Calu3 (cell line): ENCODE results near the gene THAP7. TPM values are rescaled to one million over a fixed set of nuclear protein-coding genes. Genes with fewer than 3 reads are reported as not detected.
A peak's percentile ranks its signal among the peaks of the same experiment; 100 is the strongest.

Experiments used
- BruUV-seq: library from RNA; stranded (reverse); fragments of 400-500 nt; replicated peaks from 2 replicates; lab custom pipeline; 2021; lab: Mats Ljungman, UMichigan
- CTCF ChIA-PET: fragments of 300-600 bp; sonication (Branson Sonifier 250); formaldehyde crosslinking; loops from one replicate; lab custom pipeline; 2022; ENCODE audit warnings: antibody characterized with exemption; lab: Charles Lee
- DNase-seq: peaks from one replicate; pipeline ENCODE4 v3.0.0; 2022
- H3K27ac Mint-ChIP-seq: one replicate; pipeline ENCODE4 v1.8.0; 2022; ENCODE audit warnings: mixed read lengths; ENCODE audit not compliant: unreplicated experiment
- H3K27me3 Mint-ChIP-seq: one replicate; pipeline ENCODE4 v1.8.0; 2022; ENCODE audit warnings: mixed read lengths; ENCODE audit not compliant: unreplicated experiment
- H3K36me3 Mint-ChIP-seq: one replicate; pipeline ENCODE4 v1.8.0; 2022; ENCODE audit warnings: mild to moderate bottlenecking, moderate library complexity, mixed read lengths; ENCODE audit not compliant: insufficient read depth, unreplicated experiment
- H3K4me1 Mint-ChIP-seq: one replicate; pipeline ENCODE4 v1.8.0; 2022; ENCODE audit warnings: mild to moderate bottlenecking, low read depth, mixed read lengths; ENCODE audit not compliant: unreplicated experiment
- H3K4me3 Mint-ChIP-seq: one replicate; pipeline ENCODE4 v1.8.0; 2022; ENCODE audit warnings: mild to moderate bottlenecking, low read depth, moderate library complexity, mixed read lengths; ENCODE audit not compliant: unreplicated experiment
- H3K9me3 Mint-ChIP-seq: one replicate; pipeline ENCODE4 v1.8.0; 2022; ENCODE audit warnings: low read depth, mixed read lengths; ENCODE audit not compliant: unreplicated experiment
- CTCF ChIP-seq: fragments of 200-600 bp; IDR thresholded peaks from one replicate; pipeline ENCODE4 v1.8.0; 2022; ENCODE audit warnings: antibody characterized with exemption; ENCODE audit not compliant: unreplicated experiment
- intact Hi-C: fragments of 100-400 bp; cut with micrococcal nuclease; formaldehyde crosslinking; loops from one replicate; pipeline ENCODE4 v1.10.0; 2022; ENCODE audit not compliant: unreplicated experiment
- total RNA-seq: library from RNA; stranded (reverse); gene quantifications from 2 replicates; pipeline ENCODE4 v1.2.3, GENCODE V29; 2022

Gene THAP7
- total RNA-seq, 1 experiment from 2014 or later: 24.5 TPM

GRCh38 chr22:21034989-21035388 lies 33.1 kb upstream of the THAP7 start:
- no peak for DNase-seq
- intact Hi-C loops: no loop called here
- Mint-ChIP-seq H3K27me3 (peaks cover 42% of the 10 kb centered on the region), H3K4me1 (no peaks in the 10 kb centered on the region), H3K36me3 (no peaks in the 10 kb centered on the region), H3K9me3 (no peaks in the 10 kb centered on the region), H3K27ac (no peak overlapping the region), H3K4me3 (no peak overlapping the region)
- no TSS peak for BruUV-seq
- CTCF ChIA-PET: no interaction called here
- no peak for TF ChIP-seq CTCF

DNA sequence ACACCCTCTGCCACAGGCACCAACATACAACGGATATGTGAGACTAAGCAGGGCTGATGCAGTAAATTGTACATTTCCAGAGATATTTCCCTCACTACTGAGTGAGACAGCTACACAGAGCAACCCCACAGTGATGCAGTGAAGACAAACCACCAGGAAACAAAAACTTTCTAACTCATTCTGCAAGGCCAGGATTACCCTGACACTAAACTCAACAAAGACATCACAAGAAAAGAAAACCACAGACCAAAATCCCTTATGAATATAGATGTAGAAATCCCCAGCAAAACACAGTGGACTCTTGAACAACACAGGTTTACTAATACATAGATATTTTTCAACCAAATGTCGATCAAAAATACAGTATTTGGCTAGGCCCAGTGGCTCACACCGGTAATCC lies 32.0 kb upstream of the THAP7 start:
- intact Hi-C loops: no loop called here
- Mint-ChIP-seq H3K4me3 (no peak overlapping the region), H3K9me3 (no peaks in the 10 kb centered on the region), H3K27ac (no peak overlapping the region), H3K36me3 (no peaks in the 10 kb centered on the region), H3K4me1 (no peaks in the 10 kb centered on the region), H3K27me3 (peaks cover 53% of the 10 kb centered on the region)
- CTCF ChIA-PET: no interaction called here
- BruUV-seq: no TSS peak
- DNase-seq: no peak
- no peak for TF ChIP-seq CTCF

- TF ChIP-seq CTCF: no peak
- CTCF ChIA-PET: interaction anchor here (0.8 kb wide), 1 partner anchor 19 kb away, joined by 3 read pairs; no protein-coding TSS in a partner anchor
- Mint-ChIP-seq H3K27ac (no peak overlapping the region), H3K4me1 (no peaks in the 10 kb centered on the region), H3K9me3 (no peaks in the 10 kb centered on the region), H3K36me3 (no peaks in the 10 kb centered on the region), H3K27me3 (peaks cover 55% of the 10 kb centered on the region), H3K4me3 (peak overlapping the region; percentile 61)
- no peak for DNase-seq
- BruUV-seq: no TSS peak
- intact Hi-C loops: no loop called here
Observed at GRCh38 chr22:21032868-21033688, 31.2 kb upstream of the THAP7 start.

DNA sequence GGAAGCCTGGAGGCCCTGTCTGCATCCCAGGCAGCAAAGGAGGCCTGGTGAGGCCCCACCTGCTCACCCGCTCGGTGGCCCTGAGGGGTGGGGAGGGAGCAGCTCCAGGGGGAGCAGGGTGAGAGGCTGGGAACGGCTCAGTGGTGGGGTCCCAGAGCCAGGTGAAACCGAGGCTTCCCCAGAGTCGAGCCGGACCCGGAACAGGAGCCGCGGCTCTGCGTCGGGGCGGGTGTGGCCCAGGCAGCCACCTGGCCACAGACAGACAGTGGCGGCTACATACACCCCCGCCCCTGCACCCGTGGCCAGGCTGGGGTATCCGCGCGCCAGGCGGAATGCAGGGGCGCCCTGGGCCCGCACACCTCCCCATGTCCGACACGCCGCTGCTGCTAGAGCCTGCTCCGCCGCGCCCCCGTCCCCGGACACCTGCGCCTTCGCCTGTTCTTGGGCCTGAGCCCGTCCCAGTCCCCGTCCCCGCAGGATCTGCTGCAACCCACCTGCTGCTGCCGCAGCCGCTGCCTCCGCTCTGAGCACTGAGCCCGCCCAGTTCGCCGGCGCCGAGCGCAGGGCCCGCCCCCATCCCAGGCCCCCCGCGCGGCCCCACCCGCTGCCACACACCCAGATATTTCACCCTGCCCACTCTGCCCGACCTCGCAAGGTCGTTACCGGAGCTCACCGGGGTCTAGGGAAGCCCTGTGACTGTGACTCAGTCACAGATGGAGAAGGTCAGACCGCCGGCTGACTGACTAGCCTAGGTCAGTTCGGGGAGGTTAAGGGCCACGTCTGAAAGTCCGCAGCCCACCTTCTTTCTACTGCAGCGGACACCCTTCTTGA lies 30.3 kb upstream of the THAP7 start, which contains the start of gene SLC7A4:
SLC7A4 (minus strand) TSS at position 525 of the 831 bp plus-strand sequence. CDS start 749 bp downstream, outside the sequence.
- CTCF ChIA-PET: interaction anchor here (0.8 kb wide), 1 partner anchor 20 kb away, joined by 3 read pairs; no protein-coding TSS in a partner anchor
- no peak for TF ChIP-seq CTCF
- Mint-ChIP-seq H3K9me3 (no peaks in the 10 kb centered on the region), H3K4me1 (no peaks in the 10 kb centered on the region), H3K27ac (no peak within 1 kb of the TSS), H3K27me3 (peaks cover 55% of the 10 kb centered on the region), H3K36me3 (no peaks in the 10 kb centered on the region), H3K4me3 (peak within 1 kb of the TSS; percentile 61)
- BruUV-seq: no TSS peak
- intact Hi-C loops: no loop called here
- DNase-seq: no peak
